ENCODE data around the gene MSANTD3. TPM values are rescaled to one million over a fixed set of nuclear protein-coding genes. Genes with fewer than 3 reads are reported as not detected.
"Not testable (repeated sequence)": the region's sequence is repeated elsewhere in the genome, so short reads cannot be mapped to it uniquely, and the experiment has no call there.

MSANTD3 gene
- total RNA-seq, 1 donor, result 82.9 TPM

GRCh38 chr9:100430286-100430940, 3.5 kb downstream of the MSANTD3 start:
- H3K4me3 ChIP-seq (ENCODE audit: low read depth, low read length), result no peak overlapping the region
- no peak for DNase-seq (ENCODE audit: low read depth)
- TF ChIP-seq CTCF (IDR thresholded peaks at IDR 0.05; ENCODE audit: insufficient read depth, low read depth, low read length), result no peak

- no peak for TF ChIP-seq CTCF (IDR thresholded peaks at IDR 0.05; ENCODE audit: insufficient read depth, low read depth, low read length)
- DNase-seq (ENCODE audit: low read depth), result no peak
- no peak overlapping the region for H3K4me3 ChIP-seq (ENCODE audit: low read depth, low read length)
Measured at GRCh38 chr9:100431886-100432285, 4.9 kb downstream of the MSANTD3 start.

- no peak for DNase-seq (ENCODE audit: low read depth)
- no peak for TF ChIP-seq CTCF (IDR thresholded peaks at IDR 0.05; ENCODE audit: insufficient read depth, low read depth, low read length)
- no peak overlapping the region for H3K4me3 ChIP-seq (ENCODE audit: low read depth, low read length)
Measured at GRCh38 chr9:100432736-100433135, 5.8 kb downstream of the MSANTD3 start.

GRCh38 chr9:100436571-100436970, 9.6 kb downstream of the MSANTD3 start:
- no peak for DNase-seq (ENCODE audit: low read depth)
- TF ChIP-seq CTCF (IDR thresholded peaks at IDR 0.05; ENCODE audit: insufficient read depth, low read depth, low read length), result no peak
- H3K4me3 ChIP-seq (ENCODE audit: low read depth, low read length), result no peak overlapping the region

GRCh38 chr9:100437860-100438805, 11.2 kb downstream of the MSANTD3 start:
- TF ChIP-seq CTCF (IDR thresholded peaks at IDR 0.05; ENCODE audit: insufficient read depth, low read depth, low read length), result peak; percentile 96
- peak; percentile 82 for DNase-seq (ENCODE audit: low read depth)
- H3K4me3 ChIP-seq (ENCODE audit: low read depth, low read length), result no peak overlapping the region

GRCh38 chr9:100440071-100440470, 13.1 kb downstream of the MSANTD3 start:
- TF ChIP-seq CTCF (IDR thresholded peaks at IDR 0.05; ENCODE audit: insufficient read depth, low read depth, low read length), result no peak
- DNase-seq (ENCODE audit: low read depth), result peak; percentile 85
- H3K4me3 ChIP-seq (ENCODE audit: low read depth, low read length), result no peak overlapping the region

- not testable (repeated sequence) for DNase-seq (ENCODE audit: low read depth); H3K4me3 ChIP-seq (ENCODE audit: low read depth, low read length)
Measured at GRCh38 chr9:100440487-100440886, 13.5 kb downstream of the MSANTD3 start.

All from fibroblast of villous mesenchyme (primary cell).